Endothelial cell (in vitro differentiated cells): ENCODE results near the gene KIF3B. TPM values are rescaled to one million over a fixed set of nuclear protein-coding genes. Genes with fewer than 3 reads are reported as not detected.
A peak's percentile ranks its signal among the peaks of the same experiment; 100 is the strongest.

Experiments
- DNase-seq: peaks from one replicate; pipeline ENCODE4 v3.0.0; 2021; ENCODE audit warnings: low spot score
- H3K27ac Mint-ChIP-seq: one replicate; pipeline ENCODE4 v1.8.0; 2021; ENCODE audit warnings: mixed read lengths, inconsistent platforms; ENCODE audit not compliant: unreplicated experiment
- H3K27me3 Mint-ChIP-seq: one replicate; pipeline ENCODE4 v1.8.0; 2021; ENCODE audit warnings: mild to moderate bottlenecking, moderate library complexity, mixed read lengths, inconsistent platforms; ENCODE audit not compliant: unreplicated experiment
- H3K36me3 Mint-ChIP-seq: one replicate; pipeline ENCODE4 v1.8.0; 2021; ENCODE audit warnings: mild to moderate bottlenecking, low read depth, mixed read lengths, inconsistent platforms; ENCODE audit not compliant: unreplicated experiment
- H3K4me1 Mint-ChIP-seq: one replicate; pipeline ENCODE4 v1.8.0; 2021; ENCODE audit warnings: mild to moderate bottlenecking, mixed read lengths, inconsistent platforms; ENCODE audit not compliant: unreplicated experiment
- H3K4me3 Mint-ChIP-seq: one replicate; pipeline ENCODE4 v1.8.0; 2021; ENCODE audit warnings: mild to moderate bottlenecking, mixed read lengths, inconsistent platforms; ENCODE audit not compliant: unreplicated experiment
- H3K9me3 Mint-ChIP-seq: one replicate; pipeline ENCODE4 v1.8.0; 2021; ENCODE audit warnings: mixed read lengths, inconsistent platforms; ENCODE audit not compliant: unreplicated experiment
- total RNA-seq: library from RNA; stranded (reverse); fragmentation: NEBNext Ultra II Directional; extraction: Animal tissue kit (Norgen Biotek cat#: 25700); gene quantifications from one replicate; pipeline ENCODE4 v1.2.1, GENCODE V29; 2021; ENCODE audit not compliant: unreplicated experiment
- TF ChIP-seq, protein P1 (sequence below): fragments of 200-600 bp; sonication (generic); IDR thresholded peaks from one replicate; pipeline ENCODE4 v1.5.0; 2021; ENCODE audit warnings: antibody characterized with exemption; ENCODE audit not compliant: unreplicated experiment

KIF3B gene
- total RNA-seq, 1 donor from 2014 or later: 34.7 TPM

DNA sequence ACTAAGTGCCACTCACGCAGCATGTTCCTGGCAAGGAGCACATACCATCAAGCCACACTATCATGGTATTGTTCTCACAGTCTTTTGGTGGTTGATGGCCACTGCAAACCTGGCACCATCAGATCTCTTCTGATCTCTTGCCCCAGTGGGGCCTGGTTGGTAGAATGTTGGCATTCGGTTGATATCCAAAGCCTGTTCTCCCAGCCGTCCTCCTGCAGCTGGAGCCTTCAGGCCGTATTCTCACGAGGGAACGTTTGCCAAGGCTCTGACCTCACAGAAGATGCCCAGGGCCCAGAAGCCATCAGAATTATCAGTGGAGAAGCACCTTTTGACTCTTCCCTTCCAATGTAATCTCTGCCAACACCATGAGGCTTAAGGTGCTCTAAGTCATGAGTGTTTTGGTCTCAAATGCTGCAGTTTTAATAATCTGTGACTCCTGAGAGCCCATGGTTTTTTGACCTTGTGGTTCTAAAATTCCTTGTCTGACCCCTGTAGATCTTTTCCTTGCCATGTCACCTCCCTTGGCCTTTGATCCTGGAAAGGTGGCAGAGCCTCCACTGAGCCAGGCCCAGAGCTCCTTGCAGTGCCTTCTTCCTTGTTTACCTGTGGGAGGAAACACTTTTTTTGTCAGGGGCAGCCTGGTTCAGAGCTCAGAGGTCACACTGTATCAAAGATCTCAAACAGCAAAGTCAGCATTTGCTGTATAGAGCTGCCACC lies 42.0 kb upstream of the KIF3B start:
- Mint-ChIP-seq H3K4me1 (peaks cover 21% of the 10 kb centered on the region), H3K27ac (no peak overlapping the region), H3K9me3 (no peaks in the 10 kb centered on the region), H3K27me3 (peaks cover 8% of the 10 kb centered on the region), H3K36me3 (peaks cover 41% of the 10 kb centered on the region), H3K4me3 (peak overlapping the region; percentile 42)
- TF ChIP-seq, protein P1, sequence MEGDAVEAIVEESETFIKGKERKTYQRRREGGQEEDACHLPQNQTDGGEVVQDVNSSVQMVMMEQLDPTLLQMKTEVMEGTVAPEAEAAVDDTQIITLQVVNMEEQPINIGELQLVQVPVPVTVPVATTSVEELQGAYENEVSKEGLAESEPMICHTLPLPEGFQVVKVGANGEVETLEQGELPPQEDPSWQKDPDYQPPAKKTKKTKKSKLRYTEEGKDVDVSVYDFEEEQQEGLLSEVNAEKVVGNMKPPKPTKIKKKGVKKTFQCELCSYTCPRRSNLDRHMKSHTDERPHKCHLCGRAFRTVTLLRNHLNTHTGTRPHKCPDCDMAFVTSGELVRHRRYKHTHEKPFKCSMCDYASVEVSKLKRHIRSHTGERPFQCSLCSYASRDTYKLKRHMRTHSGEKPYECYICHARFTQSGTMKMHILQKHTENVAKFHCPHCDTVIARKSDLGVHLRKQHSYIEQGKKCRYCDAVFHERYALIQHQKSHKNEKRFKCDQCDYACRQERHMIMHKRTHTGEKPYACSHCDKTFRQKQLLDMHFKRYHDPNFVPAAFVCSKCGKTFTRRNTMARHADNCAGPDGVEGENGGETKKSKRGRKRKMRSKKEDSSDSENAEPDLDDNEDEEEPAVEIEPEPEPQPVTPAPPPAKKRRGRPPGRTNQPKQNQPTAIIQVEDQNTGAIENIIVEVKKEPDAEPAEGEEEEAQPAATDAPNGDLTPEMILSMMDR: no peak
- DNase-seq: no peak

DNA sequence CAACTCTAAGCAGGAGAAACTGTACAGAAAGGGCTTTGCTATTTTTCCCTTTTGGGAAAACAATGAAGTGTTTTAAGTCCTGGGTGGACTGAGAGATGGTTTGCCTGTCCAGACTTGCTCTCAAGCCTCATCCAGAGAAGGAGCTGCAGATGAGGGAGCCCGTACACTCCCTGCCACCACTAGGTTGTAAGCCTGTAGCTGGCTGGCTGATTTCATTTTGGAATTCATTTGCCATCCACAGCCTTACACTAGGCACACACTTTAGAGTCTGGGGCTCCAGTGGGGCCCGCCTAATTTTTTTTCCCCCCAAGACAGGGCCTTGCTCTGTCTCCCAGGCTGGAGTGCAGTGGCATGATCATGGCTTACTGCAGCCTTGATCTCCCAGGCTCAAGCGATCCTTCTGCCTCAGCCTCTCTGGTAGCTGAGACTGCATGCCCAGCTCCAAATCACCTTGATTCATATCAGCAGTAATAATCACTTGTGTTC lies 41.4 kb upstream of the KIF3B start:
- Mint-ChIP-seq H3K4me1 (peaks cover 21% of the 10 kb centered on the region), H3K27ac (no peak overlapping the region), H3K4me3 (no peak overlapping the region), H3K36me3 (peaks cover 35% of the 10 kb centered on the region), H3K9me3 (no peaks in the 10 kb centered on the region), H3K27me3 (peaks cover 4% of the 10 kb centered on the region)
- TF ChIP-seq, protein P1: no peak
- no peak for DNase-seq

DNA sequence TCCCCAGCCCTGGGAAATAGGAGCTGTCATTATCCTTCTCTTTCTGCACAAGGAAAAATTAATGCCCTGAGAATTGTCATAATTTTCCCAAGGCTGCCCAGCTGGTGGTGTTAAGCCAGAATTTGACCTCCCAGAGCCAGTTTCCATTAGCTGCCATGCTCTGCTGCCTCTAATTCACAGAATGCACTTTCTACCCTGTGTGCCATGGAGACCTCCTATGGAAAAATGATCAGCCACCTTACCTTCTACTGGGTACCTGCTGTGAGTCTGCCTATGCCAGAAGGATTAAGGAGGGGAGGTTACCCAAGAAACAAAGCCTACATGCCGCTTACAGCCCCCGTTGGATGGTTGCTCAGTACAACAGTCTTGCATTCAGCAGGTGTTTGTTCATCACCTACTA lies 40.6 kb upstream of the KIF3B start:
- Mint-ChIP-seq H3K4me1 (peaks cover 13% of the 10 kb centered on the region), H3K36me3 (peaks cover 28% of the 10 kb centered on the region), H3K27me3 (peaks cover 1% of the 10 kb centered on the region), H3K4me3 (no peak overlapping the region), H3K9me3 (no peaks in the 10 kb centered on the region), H3K27ac (no peak overlapping the region)
- TF ChIP-seq, protein P1: no peak
- DNase-seq: no peak

DNA sequence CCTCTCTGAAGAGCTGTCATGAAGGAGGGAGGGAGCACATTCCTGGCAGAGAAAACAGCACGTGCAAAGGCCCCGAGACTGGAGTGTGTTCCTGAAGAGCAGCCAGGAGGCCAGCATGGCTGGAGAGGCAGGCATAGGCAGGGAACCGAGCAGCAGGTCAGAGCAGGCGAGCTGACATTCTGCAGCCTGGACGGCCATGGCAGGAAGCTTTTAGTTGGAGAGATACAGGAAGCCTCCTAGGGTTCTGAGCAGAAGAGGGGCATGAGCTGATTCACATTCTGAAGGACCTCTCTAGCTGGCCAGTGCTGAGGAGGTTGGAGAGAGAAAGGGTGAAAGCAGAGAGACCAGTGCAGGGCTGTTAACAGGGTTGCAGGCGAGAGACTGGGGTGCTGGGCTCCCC lies 40.0 kb upstream of the KIF3B start:
- DNase-seq: no peak
- peak overlapping the region; percentile 10 for H3K4me3 Mint-ChIP-seq
- no peak overlapping the region for H3K27ac Mint-ChIP-seq
- TF ChIP-seq, protein P1: no peak
- peaks cover 7% of the 10 kb centered on the region for H3K4me1 Mint-ChIP-seq
- H3K9me3 Mint-ChIP-seq: no peaks in the 10 kb centered on the region
- peaks cover 25% of the 10 kb centered on the region for H3K36me3 Mint-ChIP-seq
- H3K27me3 Mint-ChIP-seq: peaks cover 1% of the 10 kb centered on the region

DNA sequence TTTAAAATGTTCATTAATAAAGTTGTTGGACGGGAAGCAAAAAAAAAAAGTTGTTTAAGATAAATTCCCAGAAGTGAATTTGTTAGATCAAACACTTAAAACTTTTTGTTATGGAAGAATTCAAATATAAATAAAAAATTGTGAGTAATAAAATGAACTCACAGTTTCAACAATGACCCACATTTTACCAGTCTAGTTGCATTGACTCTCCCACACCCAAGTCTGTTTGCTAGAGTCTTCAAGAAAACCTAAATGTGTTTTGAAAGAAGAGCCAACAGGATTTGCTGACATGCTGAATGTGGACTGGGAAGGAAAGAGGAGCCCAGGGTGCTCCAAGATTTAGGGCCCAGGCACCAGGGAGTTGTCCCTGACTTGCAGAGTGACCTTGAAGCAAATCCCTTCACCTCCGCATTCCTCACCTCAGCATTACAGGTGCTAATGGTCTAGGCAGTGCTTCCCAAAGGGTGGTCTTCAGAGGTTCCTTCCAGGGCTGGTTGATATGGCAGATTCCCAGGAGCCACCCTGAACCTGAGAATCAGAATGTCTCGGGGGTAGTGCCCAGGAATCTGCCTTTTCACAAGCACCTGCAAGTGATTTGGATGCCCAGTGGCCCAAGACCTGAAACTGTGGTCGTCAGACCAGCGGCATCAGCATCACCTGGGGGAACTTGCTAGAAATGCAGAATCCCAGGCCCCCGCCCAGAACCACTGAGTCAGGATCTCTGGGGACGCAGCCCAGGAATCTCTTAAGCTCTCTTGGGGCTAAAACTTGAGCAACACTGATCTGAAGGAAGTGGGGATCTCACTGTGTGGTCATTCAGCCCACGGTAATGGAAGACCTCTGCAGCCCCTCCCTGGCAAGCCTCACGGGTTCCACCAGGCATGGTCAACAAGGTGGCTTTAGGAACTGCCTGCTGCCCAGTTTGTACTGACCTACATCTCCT lies 38.7 kb upstream of the KIF3B start:
- Mint-ChIP-seq H3K27me3 (no peaks in the 10 kb centered on the region), H3K36me3 (peaks cover 17% of the 10 kb centered on the region), H3K4me1 (peaks cover 4% of the 10 kb centered on the region), H3K4me3 (no peak overlapping the region), H3K27ac (no peak overlapping the region), H3K9me3 (no peaks in the 10 kb centered on the region)
- DNase-seq: no peak
- TF ChIP-seq, protein P1: no peak
